Liver (tissue), 9 donors: Measurements from ENCODE around the gene TFAP2D. TPM values are rescaled to one million over a fixed set of nuclear protein-coding genes. Genes with fewer than 3 reads are reported as not detected.

Experiments
- DNase-seq: peaks from one replicate; pipeline ENCODE4 v3.0.0-alpha.2; 2017; ENCODE audit warnings: low spot score
- H3K27ac ChIP-seq, 2 donors: one replicate each; pipeline ENCODE4 v1.7.0; 2013; ENCODE audit warnings: inconsistent platforms in 2 of 2, low read length in 2 of 2, control low read depth in 1 of 2, low read depth in 1 of 2, mild to moderate bottlenecking in 1 of 2
- H3K27me3 ChIP-seq, 4 donors: one replicate each; pipeline versions ENCODE4 v1.6.1 to v1.7.0; 2013; ENCODE audit warnings: low read length in 3 of 4, inconsistent platforms in 1 of 4, mild to moderate bottlenecking in 1 of 4, moderate library complexity in 1 of 4; ENCODE audit not compliant: control insufficient read depth in 4 of 4, insufficient read depth in 4 of 4
- H3K36me3 ChIP-seq, 4 donors: one replicate each; pipeline versions ENCODE4 v1.6.1 to v1.7.0; 2013; ENCODE audit warnings: low read length in 3 of 4, mild to moderate bottlenecking in 3 of 4, low read depth in 1 of 4, moderate library complexity in 1 of 4; ENCODE audit not compliant: control insufficient read depth in 4 of 4, insufficient read depth in 3 of 4
- H3K4me1 ChIP-seq, 4 donors: one replicate each; pipeline versions ENCODE4 v1.6.1 to v1.7.0; 2013; ENCODE audit warnings: low read length in 3 of 4, mild to moderate bottlenecking in 3 of 4, moderate library complexity in 1 of 4; ENCODE audit not compliant: control insufficient read depth in 4 of 4, insufficient read depth in 4 of 4
- H3K4me3 ChIP-seq, 3 donors: one replicate each; pipeline versions ENCODE4 v1.6.1 to v1.7.0; 2013; ENCODE audit warnings: low read length in 3 of 3, control low read depth in 1 of 3, low read depth in 1 of 3, mild to moderate bottlenecking in 1 of 3
- H3K9ac ChIP-seq, 2 donors: one replicate each; pipeline ENCODE4 v1.7.0; 2013; ENCODE audit warnings: low read length in 2 of 2, mild to moderate bottlenecking in 2 of 2, moderate library complexity in 2 of 2, control low read depth in 1 of 2, low read depth in 1 of 2
- H3K9me3 ChIP-seq, 4 donors: one replicate each; pipeline versions ENCODE4 v1.6.1 to v1.7.0; 2013; ENCODE audit warnings: low read length in 3 of 4; ENCODE audit not compliant: control insufficient read depth in 4 of 4
- CTCF ChIP-seq: fragments of 150-350 bp; IDR thresholded peaks from 2 replicates; pipeline ENCODE4 v1.5.1; 2017; ENCODE audit warnings: improper control_type of control experiment, low read depth, low read length; ENCODE audit not compliant: missing input control
- EGR1 ChIP-seq, 2 donors: IDR thresholded peaks; 2 replicates each; pipeline ENCODE4 v1.6.1; 2016 to 2018; ENCODE audit warnings: antibody characterized with exemption in 2 of 2, low read depth in 2 of 2
- FOXA1 ChIP-seq: IDR thresholded peaks from 2 replicates; pipeline ENCODE4 v1.6.1; 2016; ENCODE audit warnings: antibody characterized with exemption
- FOXA2 ChIP-seq: IDR thresholded peaks from 2 replicates; pipeline ENCODE4 v1.6.1; 2016; ENCODE audit warnings: antibody characterized with exemption
- GABPA ChIP-seq, 2 donors: IDR thresholded peaks in 1 of 2; conservative IDR thresholded peaks in 1 of 2; 2 replicates each; pipeline ENCODE4 v1.6.1; 2016; ENCODE audit warnings: antibody characterized with exemption in 2 of 2, mild to moderate bottlenecking in 1 of 2, moderate library complexity in 1 of 2
- HNF4A ChIP-seq, 2 donors: conservative IDR thresholded peaks; 2 replicates each; pipeline ENCODE4 v1.6.1; 2016; ENCODE audit warnings: antibody characterized with exemption in 2 of 2, mild to moderate bottlenecking in 2 of 2
- HNF4G ChIP-seq: IDR thresholded peaks from 2 replicates; pipeline ENCODE4 v1.6.1; 2016; ENCODE audit warnings: antibody characterized with exemption
- JUND ChIP-seq, 2 donors: IDR thresholded peaks; 2 replicates each; pipeline ENCODE4 v1.6.1; 2016; ENCODE audit warnings: antibody characterized with exemption in 2 of 2
- MAX ChIP-seq: IDR thresholded peaks from 2 replicates; pipeline ENCODE4 v1.6.1; 2016; ENCODE audit warnings: antibody characterized with exemption
- NR2F2 ChIP-seq: IDR thresholded peaks from 2 replicates; pipeline ENCODE4 v1.6.1; 2016; ENCODE audit warnings: antibody characterized with exemption
- RAD21 ChIP-seq, 2 donors: IDR thresholded peaks; 2 replicates each; pipeline ENCODE4 v1.6.1; 2016; ENCODE audit warnings: antibody characterized with exemption in 2 of 2, mild to moderate bottlenecking in 2 of 2
- REST ChIP-seq: IDR thresholded peaks from 2 replicates; pipeline ENCODE4 v1.6.1; 2016; ENCODE audit warnings: antibody characterized with exemption, mild to moderate bottlenecking
- SP1 ChIP-seq: IDR thresholded peaks from 2 replicates; pipeline ENCODE4 v1.6.1; 2018; ENCODE audit warnings: antibody characterized with exemption, mild to moderate bottlenecking
- TAF1 ChIP-seq: conservative IDR thresholded peaks from 2 replicates; pipeline ENCODE4 v1.6.1; 2016; ENCODE audit warnings: antibody characterized with exemption, mild to moderate bottlenecking
- YY1 ChIP-seq: IDR thresholded peaks from 2 replicates; pipeline ENCODE4 v1.6.1; 2016; ENCODE audit warnings: antibody characterized with exemption, mild to moderate bottlenecking
- ZBTB33 ChIP-seq: IDR thresholded peaks from 2 replicates; pipeline ENCODE4 v1.6.1; 2016; ENCODE audit warnings: antibody characterized with exemption
- WGBS: extraction: QIAGEN DNeasy Blood & Tissue Kit; methylation state at CpG from one replicate; pipeline ENCODE4 v1.1.7; 2013; 5-methylcytosine and 5-hydroxymethylcytosine counted together
- polyA plus RNA-seq, 2 donors: library from polyadenylated mRNA; stranded (reverse) in 1 of 2; unstranded in 1 of 2; fragments of 200-250 nt in 1 of 2; fragments of >200 nt in 1 of 2; fragmentation: Nextera tagmentation in 1 of 2; extraction: Ambion mirVana in 1 of 2; gene quantifications; one replicate each; pipeline versions ENCODE4 v1.2.1 to v1.2.3, GENCODE V29; 2013 to 2015
- total RNA-seq, 2 donors: library from RNA; depleted of rRNA; stranded (reverse); fragments of >200 nt; gene quantifications; one replicate each; pipeline ENCODE4 v1.2.3, GENCODE V29; 2014
- donor health status: healthy.
- donor health status: healthy.
- donor health status: healthy.
- donor health status: healthy.
- donor health status: healthy.

The TFAP2D gene
- total and polyA plus RNA-seq, 4 donors, result not detected

- no peak overlapping the region for H3K9ac ChIP-seq
- no peak overlapping the region for H3K4me3 ChIP-seq
- H3K36me3 ChIP-seq, result no peaks in the 10 kb centered on the region
- H3K9me3 ChIP-seq, result no peaks in the 10 kb centered on the region
- H3K27ac ChIP-seq, result no peak overlapping the region
- TF ChIP-seq CTCF, result no peak
- no peak for TF ChIP-seq FOXA2
- TF ChIP-seq FOXA1, result no peak
- TF ChIP-seq ZBTB33, result no peak
- no peak for TF ChIP-seq YY1
- TF ChIP-seq TAF1, result no peak
- TF ChIP-seq HNF4A (conservative IDR thresholded peaks at IDR 0.05), result no peak
- TF ChIP-seq GABPA (IDR thresholded peaks at IDR 0.05 in 1 of 2, conservative IDR thresholded peaks at IDR 0.05 in 1 of 2), result no peak
- TF ChIP-seq SP1, result no peak
- no peak for TF ChIP-seq MAX
- no peak for TF ChIP-seq JUND (IDR thresholded peaks at IDR 0.05)
- TF ChIP-seq EGR1 (IDR thresholded peaks at IDR 0.05; ENCODE audit: low read depth in 2 of 2), result no peak
- no peak for TF ChIP-seq REST
- WGBS, result 3% methylated on average over 7 of the region's 7 CpGs
- peaks cover 0 to 3% (median under 1%) of the 10 kb centered on the region in 4 donors for H3K4me1 ChIP-seq
- H3K27me3 ChIP-seq, result peaks cover 0 to 14% (median 6%) of the 10 kb centered on the region in 4 donors
- DNase-seq, result no peak
Measured at GRCh38 chr6:50707191-50707590, 6.1 kb upstream of the TFAP2D start.

- Histone ChIP-seq H3K4me1 (peaks cover 0 to 3% (median under 1%) of the 10 kb centered on the region in 4 donors), H3K36me3 (no peaks in the 10 kb centered on the region), H3K4me3 (no peak overlapping the region), H3K27ac (no peak overlapping the region), H3K9ac (no peak overlapping the region), H3K9me3 (no peaks in the 10 kb centered on the region), H3K27me3 (peaks cover 0 to 14% (median 6%) of the 10 kb centered on the region in 4 donors)
- WGBS, result 7% methylated on average over 27 of the region's 27 CpGs
- no peak for DNase-seq
- TF ChIP-seq FOXA1 (no peak), REST (no peak), JUND (IDR thresholded peaks at IDR 0.05) (no peak), RAD21 (IDR thresholded peaks at IDR 0.05) (no peak), YY1 (no peak), SP1 (no peak), HNF4G (no peak), FOXA2 (no peak), HNF4A (conservative IDR thresholded peaks at IDR 0.05) (no peak), TAF1 (no peak), GABPA (IDR thresholded peaks at IDR 0.05 in 1 of 2, conservative IDR thresholded peaks at IDR 0.05 in 1 of 2) (no peak), NR2F2 (no peak), ZBTB33 (no peak)
Measured at GRCh38 chr6:50707652-50708300, 5.5 kb upstream of the TFAP2D start.
